ENCODE data around the gene LRIG1. TPM values are rescaled to one million over a fixed set of nuclear protein-coding genes. Genes with fewer than 3 reads are reported as not detected.

Gene LRIG1
- total and polyA plus RNA-seq, 2 donors (not counting 1 experiment from before 2014, with no cell fraction given), result 27.9 to 104 TPM

DNA sequence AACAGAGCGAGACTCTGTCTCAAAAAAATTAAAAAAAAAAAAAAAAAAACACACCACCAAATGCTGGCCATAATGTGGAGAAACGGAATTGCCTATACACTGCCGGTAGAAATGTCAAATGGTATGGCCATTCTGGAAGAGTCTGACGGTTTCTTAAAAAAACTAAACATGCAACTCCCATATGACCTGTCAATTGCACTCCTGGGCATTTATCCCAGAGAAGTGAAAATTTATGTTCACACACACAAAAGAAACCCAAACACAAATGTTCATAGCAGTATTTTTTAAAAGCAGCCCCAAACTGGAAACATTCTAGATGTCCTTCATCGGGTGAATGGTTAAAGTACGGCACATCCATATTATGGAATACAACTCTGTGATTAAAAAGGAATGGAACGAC, 66.1 kb downstream of the LRIG1 start:
- Histone ChIP-seq H2AFZ (ENCODE audit: low read length) (no peak overlapping the region), H3K4me1 (ENCODE audit: control insufficient read depth, extremely low read depth, insufficient read depth, low read length) (peaks cover 11% of the 10 kb centered on the region), H4K20me1 (ENCODE audit: control insufficient read depth, extremely low read depth, insufficient read depth, low read length) (no peaks in the 10 kb centered on the region), H3K9ac (ENCODE audit: insufficient read depth, low read length) (no peak overlapping the region), H3K4me3 (replicated peaks in 1 of 4; ENCODE audit: control extremely low read depth in 1 of 4, insufficient read depth in 1 of 4, low read depth in 3 of 4, low read length in 4 of 4) (no peak overlapping the region), H3K4me2 (ENCODE audit: extremely low read depth, insufficient read depth, low read length) (no peak overlapping the region), H3K9me3 (ENCODE audit: control insufficient read depth, insufficient read depth, low read depth, low read length) (no peaks in the 10 kb centered on the region), H3K27me3 (ENCODE audit: control insufficient read depth, insufficient read depth, low read length) (no peaks in the 10 kb centered on the region), H3K36me3 (ENCODE audit: control insufficient read depth, insufficient read depth, low read length) (no peaks in the 10 kb centered on the region), H3K27ac (ENCODE audit: insufficient read depth, low read length) (no peak overlapping the region), H3K79me2 (ENCODE audit: control insufficient read depth, insufficient read depth, low read length) (peaks cover 2% of the 10 kb centered on the region)
- TF ChIP-seq EZH2 (IDR thresholded peaks at IDR 0.05; ENCODE audit: low read length, missing control alignments) (no peak), CTCF (conservative IDR thresholded peaks at IDR 0.05 in 1 of 2, IDR thresholded peaks at IDR 0.05 in 1 of 2; ENCODE audit: low read depth in 1 of 2, low read length in 2 of 2) (no peak)
- no peak for DNase-seq (ENCODE audit: low read depth in 2 of 2)

- H3K4me1 ChIP-seq (ENCODE audit: control insufficient read depth, extremely low read depth, insufficient read depth, low read length), result peaks cover 18% of the 10 kb centered on the region
- H3K9me3 ChIP-seq (ENCODE audit: control insufficient read depth, insufficient read depth, low read depth, low read length), result no peaks in the 10 kb centered on the region
- H3K36me3 ChIP-seq (ENCODE audit: control insufficient read depth, insufficient read depth, low read length), result no peaks in the 10 kb centered on the region
- H4K20me1 ChIP-seq (ENCODE audit: control insufficient read depth, extremely low read depth, insufficient read depth, low read length), result no peaks in the 10 kb centered on the region
- no peak overlapping the region for H3K9ac ChIP-seq (ENCODE audit: insufficient read depth, low read length)
- no peak overlapping the region for H3K4me3 ChIP-seq (replicated peaks in 1 of 4; ENCODE audit: control extremely low read depth in 1 of 4, insufficient read depth in 1 of 4, low read depth in 3 of 4, low read length in 4 of 4)
- no peaks in the 10 kb centered on the region for H3K27me3 ChIP-seq (ENCODE audit: control insufficient read depth, insufficient read depth, low read length)
- H3K79me2 ChIP-seq (ENCODE audit: control insufficient read depth, insufficient read depth, low read length), result peaks cover 2% of the 10 kb centered on the region
- no peak for DNase-seq (ENCODE audit: low read depth in 2 of 2)
- H3K4me2 ChIP-seq (ENCODE audit: extremely low read depth, insufficient read depth, low read length), result no peak overlapping the region
- TF ChIP-seq EZH2 (IDR thresholded peaks at IDR 0.05; ENCODE audit: low read length, missing control alignments) (no peak), CTCF (conservative IDR thresholded peaks at IDR 0.05 in 1 of 2, IDR thresholded peaks at IDR 0.05 in 1 of 2; ENCODE audit: low read depth in 1 of 2, low read length in 2 of 2) (no peak)
- H3K27ac ChIP-seq (ENCODE audit: insufficient read depth, low read length), result no peak overlapping the region
- H2AFZ ChIP-seq (ENCODE audit: low read length), result no peak overlapping the region
These were observed 67.4 kb downstream of the LRIG1 start for GRCh38 chr3:66433522-66433782.

- peak in 1 of 2 donors; percentile 28 for DNase-seq (ENCODE audit: low read depth in 2 of 2)
- H4K20me1 ChIP-seq (ENCODE audit: control insufficient read depth, extremely low read depth, insufficient read depth, low read length), result no peaks in the 10 kb centered on the region
- H2AFZ ChIP-seq (ENCODE audit: low read length), result no peak overlapping the region
- H3K36me3 ChIP-seq (ENCODE audit: control insufficient read depth, insufficient read depth, low read length), result no peaks in the 10 kb centered on the region
- TF ChIP-seq EZH2 (IDR thresholded peaks at IDR 0.05; ENCODE audit: low read length, missing control alignments) (no peak), CTCF (conservative IDR thresholded peaks at IDR 0.05 in 1 of 2, IDR thresholded peaks at IDR 0.05 in 1 of 2; ENCODE audit: low read depth in 1 of 2, low read length in 2 of 2) (no peak)
- H3K79me2 ChIP-seq (ENCODE audit: control insufficient read depth, insufficient read depth, low read length), result peaks cover 3% of the 10 kb centered on the region
- H3K9me3 ChIP-seq (ENCODE audit: control insufficient read depth, insufficient read depth, low read depth, low read length), result no peaks in the 10 kb centered on the region
- no peaks in the 10 kb centered on the region for H3K27me3 ChIP-seq (ENCODE audit: control insufficient read depth, insufficient read depth, low read length)
- H3K4me1 ChIP-seq (ENCODE audit: control insufficient read depth, extremely low read depth, insufficient read depth, low read length), result peaks cover 22% of the 10 kb centered on the region
- H3K9ac ChIP-seq (ENCODE audit: insufficient read depth, low read length), result no peak overlapping the region
- no peak overlapping the region for H3K4me2 ChIP-seq (ENCODE audit: extremely low read depth, insufficient read depth, low read length)
- H3K4me3 ChIP-seq (replicated peaks in 1 of 4; ENCODE audit: control extremely low read depth in 1 of 4, insufficient read depth in 1 of 4, low read depth in 3 of 4, low read length in 4 of 4), result no peak overlapping the region
- no peak overlapping the region for H3K27ac ChIP-seq (ENCODE audit: insufficient read depth, low read length)
These were observed 67.9 kb downstream of the LRIG1 start for GRCh38 chr3:66432767-66433521.
